Tongue (tissue), 2 donors: ENCODE data around the gene C5orf63. TPM values are rescaled to one million over a fixed set of nuclear protein-coding genes. Genes with fewer than 3 reads are reported as not detected.
"Not testable (repeated sequence)": the region's sequence is repeated elsewhere in the genome, so short reads cannot be mapped to it uniquely, and the experiment has no call there.

Experiments
- DNase-seq: peaks from one replicate; pipeline ENCODE4 v3.0.0-alpha.2; 2015
- total RNA-seq: library from RNA; depleted of rRNA; stranded (reverse); fragments of >200 nt; gene quantifications from one replicate; pipeline ENCODE4 v1.2.3, GENCODE V29; 2014

Gene C5orf63
- 3.4 TPM for total RNA-seq

- peak; percentile 72 for DNase-seq
Measured at GRCh38 chr5:127072861-127073846, at the start of gene C5orf63. Gene C5orf63 (minus strand): TSS chr5:127073502. CDS start chr5:127058995, 14,507 bp downstream.

- no peak for DNase-seq
Measured at GRCh38 chr5:127112347-127112864, 39.1 kb upstream of the C5orf63 start.

- DNase-seq, result no peak
Measured at GRCh38 chr5:127111112-127111511, 37.8 kb upstream of the C5orf63 start.

GRCh38 chr5:127108624-127109260, 35.4 kb upstream of the C5orf63 start:
- DNase-seq, result not testable (repeated sequence)

DNA sequence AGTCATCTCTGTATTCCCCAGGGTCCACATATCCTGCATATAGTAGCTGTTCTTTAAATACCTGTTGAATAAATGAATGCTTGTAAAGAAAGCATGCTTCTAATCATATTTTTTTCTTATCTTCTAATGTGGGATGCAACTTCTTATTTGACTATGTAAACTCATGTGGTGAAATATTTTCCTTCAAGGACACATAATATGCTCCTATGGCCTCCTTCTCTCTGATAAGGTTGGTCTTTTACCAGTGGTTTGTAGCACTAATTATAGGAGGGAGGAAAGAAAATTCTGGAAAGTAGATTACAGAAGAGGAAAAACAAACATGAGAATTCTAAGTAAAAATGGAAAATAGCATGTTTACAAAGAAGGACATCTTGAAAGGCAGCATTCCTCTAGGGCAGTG, 28.6 kb upstream of the C5orf63 start:
- DNase-seq, result no peak

DNA sequence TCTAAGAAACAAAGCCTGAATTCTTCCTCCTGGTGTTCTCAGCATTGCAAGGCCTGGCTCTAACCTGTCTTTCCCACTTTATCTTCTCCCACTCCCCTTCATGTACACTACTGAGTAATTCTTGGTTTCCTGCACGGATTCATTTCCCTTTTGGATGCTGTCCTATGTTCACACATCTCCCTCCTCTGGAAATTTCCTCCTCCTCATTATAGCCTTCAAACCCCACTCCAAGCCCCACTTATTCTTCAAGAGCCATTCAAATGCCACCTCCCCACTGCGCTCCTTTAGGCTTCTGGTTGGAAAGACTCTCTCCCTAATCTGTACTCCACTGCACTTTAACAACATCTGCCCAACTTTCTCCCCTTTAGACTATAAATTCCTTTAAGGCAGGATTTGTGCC, 28.2 kb upstream of the C5orf63 start:
- no peak for DNase-seq

DNA sequence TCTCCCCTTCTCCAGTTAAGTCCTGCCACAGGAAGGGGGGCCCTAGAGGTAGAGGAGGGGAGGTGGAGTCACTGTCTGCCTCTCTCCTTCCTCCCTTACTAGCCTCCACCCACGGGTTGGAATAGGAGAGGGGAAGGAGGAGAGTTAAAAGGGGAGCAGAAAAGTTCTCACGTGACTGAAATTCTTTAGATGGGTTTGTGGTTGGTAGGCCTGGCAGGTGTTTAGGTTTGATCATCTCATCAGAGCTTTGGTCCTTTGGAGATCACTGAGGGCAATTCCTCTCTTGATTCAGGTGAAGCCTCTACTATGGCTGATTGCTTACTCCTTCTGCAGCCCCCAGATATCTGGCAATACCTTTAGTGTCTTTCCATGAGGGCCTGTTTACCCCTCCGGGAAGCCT, 24.9 kb upstream of the C5orf63 start:
- DNase-seq, result no peak

DNA sequence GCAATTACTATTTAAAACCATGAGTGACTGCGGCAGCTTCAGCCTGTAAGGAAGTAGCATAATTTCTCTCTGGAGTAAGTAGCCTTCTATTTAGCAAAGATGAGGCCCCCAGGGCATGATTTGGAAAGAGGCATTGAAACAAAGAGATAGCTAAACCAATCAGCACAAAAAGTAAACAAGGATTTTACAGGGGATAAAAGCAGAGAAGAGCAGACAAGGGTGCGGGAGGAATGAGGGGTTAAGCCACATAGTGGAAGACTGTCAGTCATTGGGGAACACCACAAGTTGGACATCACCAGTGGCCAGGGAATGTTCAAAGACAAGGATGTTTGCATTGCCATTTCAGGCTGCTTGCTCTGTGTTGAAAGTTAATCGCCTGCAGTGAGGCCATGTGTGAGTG, 24.0 kb upstream of the C5orf63 start:
- peak; percentile 24 for DNase-seq

- DNase-seq, result peak; percentile 21
Measured at GRCh38 chr5:127096328-127096993, 23.2 kb upstream of the C5orf63 start.

- peak; percentile 34 for DNase-seq
Measured at GRCh38 chr5:127094161-127094814, 21.0 kb upstream of the C5orf63 start.

DNA sequence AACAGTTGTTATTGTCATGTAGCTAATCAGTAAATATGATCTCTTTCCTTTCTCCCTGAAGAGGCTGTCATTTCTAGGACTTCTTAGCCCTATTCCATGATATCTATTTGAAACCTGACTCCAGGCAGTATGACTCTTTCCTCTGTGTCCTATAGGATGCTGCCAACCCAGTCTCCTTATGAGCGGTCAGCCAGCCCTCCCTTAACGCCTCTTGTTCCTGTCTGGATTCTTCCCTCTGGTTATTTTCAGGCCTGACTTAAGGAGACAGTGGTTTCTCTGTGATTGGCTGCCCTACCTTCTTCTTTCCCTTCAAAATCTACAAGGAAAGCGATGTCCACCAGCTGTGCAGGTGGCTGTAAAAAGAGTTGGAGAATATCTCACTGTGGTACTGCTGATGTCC, 19.4 kb upstream of the C5orf63 start:
- peak; percentile 35 for DNase-seq

- no peak for DNase-seq
Measured at GRCh38 chr5:127089191-127089590, 15.9 kb upstream of the C5orf63 start.

GRCh38 chr5:127088251-127088650, 14.9 kb upstream of the C5orf63 start:
- DNase-seq, result no peak

DNA sequence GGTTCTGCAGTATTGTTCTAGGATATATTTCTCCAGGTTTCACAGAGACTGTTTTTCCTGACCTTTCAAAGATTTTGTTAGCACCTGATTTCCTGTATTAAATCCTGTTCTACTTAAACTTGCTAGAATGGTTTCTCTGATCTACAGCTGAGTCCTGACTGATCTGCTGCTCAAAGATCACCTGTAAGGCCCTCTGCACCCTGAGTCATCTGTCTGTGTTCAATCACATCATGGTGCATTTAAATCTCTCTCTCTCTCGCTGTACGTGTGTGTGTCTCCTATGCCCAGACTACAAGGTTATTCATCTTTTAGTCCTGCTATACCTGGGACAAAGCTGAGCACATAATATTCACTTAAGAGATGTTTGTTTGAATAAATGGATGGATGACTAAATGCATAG, 13.3 kb upstream of the C5orf63 start:
- DNase-seq, result no peak

GRCh38 chr5:127085796-127086195, 12.5 kb upstream of the C5orf63 start:
- no peak for DNase-seq

DNA sequence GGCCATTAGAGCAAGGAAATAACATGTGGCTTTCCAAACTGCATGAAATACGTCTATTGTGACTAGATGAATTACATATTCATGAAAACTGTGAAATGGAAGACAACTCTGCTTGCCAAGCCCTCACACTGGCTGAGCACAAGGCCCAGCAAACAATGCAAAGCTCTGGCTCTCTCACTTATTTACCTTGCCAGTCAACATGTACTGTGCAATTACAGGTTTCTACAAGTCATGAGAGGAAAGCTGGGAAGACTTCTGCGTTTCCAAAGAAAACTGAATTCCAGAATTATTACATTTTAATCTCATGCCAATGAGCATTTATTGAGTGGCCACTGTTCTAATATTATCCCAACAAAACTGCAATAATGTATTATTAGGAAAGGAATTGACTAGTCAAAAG, 12.1 kb upstream of the C5orf63 start:
- DNase-seq, result no peak

- DNase-seq, result no peak
Measured at GRCh38 chr5:127084656-127085055, 11.4 kb upstream of the C5orf63 start.

GRCh38 chr5:127083711-127084110, 10.4 kb upstream of the C5orf63 start:
- no peak for DNase-seq

GRCh38 chr5:127079994-127080491, 6.7 kb upstream of the C5orf63 start:
- DNase-seq, result peak; percentile 51

- no peak for DNase-seq
Measured at GRCh38 chr5:127077366-127077765, 4.1 kb upstream of the C5orf63 start.

DNA sequence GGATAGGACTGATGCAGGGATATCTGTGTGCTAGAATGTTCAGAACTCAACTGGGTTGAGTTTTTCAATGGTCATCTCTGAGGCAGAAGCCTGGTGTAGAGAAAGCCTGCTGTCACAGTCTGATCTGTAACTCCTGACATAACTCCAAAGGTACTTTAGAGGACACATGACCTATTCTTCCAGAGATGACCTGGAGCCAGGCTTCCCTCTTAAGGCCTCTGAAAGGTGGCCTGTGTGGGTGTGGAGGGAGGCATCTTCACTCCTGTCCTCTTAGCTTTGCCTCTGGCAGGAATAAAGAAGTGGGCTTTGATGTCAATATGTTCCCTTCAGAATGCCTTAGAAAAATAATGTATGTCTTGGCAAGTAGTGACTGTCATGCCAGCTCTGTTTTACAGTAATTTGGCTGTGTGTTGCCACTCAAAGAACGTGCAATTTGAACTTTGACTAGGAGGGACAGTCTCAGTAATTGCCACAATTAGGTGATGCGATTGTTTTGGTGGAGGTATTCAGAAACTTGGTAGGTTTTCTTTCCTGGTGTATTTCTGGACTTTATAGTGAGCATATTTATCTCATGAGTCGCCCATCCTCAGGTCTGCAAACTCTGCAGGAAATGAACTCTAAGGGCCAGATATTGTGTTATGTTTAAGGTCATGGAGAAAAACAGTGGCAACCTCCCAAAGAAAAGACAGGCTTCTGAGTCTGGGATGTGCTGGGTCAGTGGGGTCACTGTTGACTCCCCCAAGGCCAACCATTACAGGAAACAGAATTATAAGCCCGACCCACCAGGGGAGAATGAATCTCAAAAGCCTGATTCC, 3.2 kb upstream of the C5orf63 start:
- DNase-seq, result no peak
